Fibroblast of gingiva (primary cell): ENCODE results near the gene MYEOV.

ENCODE experiments used
- DNase-seq: peaks from one replicate; pipeline ENCODE4 v3.0.0-alpha.2; 2011; ENCODE audit warnings: low read depth

MYEOV gene

DNA sequence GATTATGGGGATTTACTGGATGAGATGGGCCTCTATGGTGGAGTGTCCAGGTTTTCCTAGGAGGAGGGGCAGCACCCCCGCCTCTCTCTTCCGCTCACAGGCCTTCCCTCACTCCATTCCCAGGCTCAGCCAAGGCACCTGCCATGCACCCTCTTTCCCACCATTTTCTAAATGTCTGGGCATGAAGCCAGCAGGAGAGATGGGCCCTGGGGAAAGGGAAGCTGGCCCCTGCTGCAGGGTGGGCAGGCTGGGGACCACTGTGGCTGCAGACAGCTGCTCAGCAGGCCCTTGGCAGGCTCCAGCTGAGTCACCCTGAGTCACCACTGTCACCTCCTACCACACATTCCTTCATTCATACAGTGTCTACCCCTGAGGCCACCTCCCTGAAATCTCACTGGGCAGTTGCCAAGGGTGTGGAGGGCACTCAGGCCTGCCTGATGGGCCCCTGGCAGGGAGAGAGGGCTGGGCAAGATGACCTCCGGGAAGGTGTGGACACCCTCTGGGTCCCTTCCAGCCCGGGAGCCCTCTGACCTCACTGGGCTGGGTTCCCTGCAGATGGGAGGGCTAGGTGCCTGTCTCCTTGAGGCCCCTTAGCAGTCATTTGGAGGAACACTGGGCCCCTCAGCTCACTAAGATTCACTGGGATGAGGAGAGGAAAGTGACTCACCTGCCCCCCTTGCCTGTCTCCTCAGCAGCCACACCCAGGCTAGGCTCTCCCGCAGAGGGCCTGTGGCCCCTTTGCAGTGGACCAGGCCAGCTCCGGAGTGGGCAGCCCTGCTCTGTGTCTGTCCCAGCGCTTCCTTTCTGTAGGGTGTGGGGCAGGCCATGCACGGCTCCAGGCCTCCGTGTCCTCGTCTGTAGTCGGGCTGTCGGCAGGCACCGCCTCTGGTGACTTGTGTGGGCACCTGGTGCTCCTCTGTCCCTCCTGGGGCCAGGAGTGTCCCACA is 7.8 kb downstream of the MYEOV start:
- DNase-seq = peak; percentile 58

- no peak for DNase-seq
Measured at GRCh38 chr11:69302447-69303020, 8.6 kb downstream of the MYEOV start.

- no peak for DNase-seq
Measured at GRCh38 chr11:69303427-69303826, 9.5 kb downstream of the MYEOV start.

DNA sequence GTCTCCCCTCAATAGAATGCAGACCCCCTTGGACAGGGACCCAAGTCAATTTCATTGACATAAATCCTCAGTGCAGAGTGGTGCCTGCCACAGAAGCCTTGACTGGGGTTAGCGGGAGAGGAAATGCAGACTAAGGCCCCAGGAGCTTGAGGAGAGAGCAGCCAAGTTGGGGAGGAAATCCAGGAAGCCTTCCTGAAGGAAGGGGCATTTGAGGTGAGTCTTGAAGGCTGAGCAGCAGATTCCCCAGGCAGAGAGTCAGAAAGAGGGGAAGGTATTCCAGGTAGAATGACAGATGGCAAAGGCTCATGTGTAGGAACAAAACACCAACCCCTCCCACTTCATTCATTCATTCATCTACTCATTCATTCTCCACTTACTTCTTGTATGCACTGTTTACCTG is 10.3 kb downstream of the MYEOV start:
- no peak for DNase-seq

DNA sequence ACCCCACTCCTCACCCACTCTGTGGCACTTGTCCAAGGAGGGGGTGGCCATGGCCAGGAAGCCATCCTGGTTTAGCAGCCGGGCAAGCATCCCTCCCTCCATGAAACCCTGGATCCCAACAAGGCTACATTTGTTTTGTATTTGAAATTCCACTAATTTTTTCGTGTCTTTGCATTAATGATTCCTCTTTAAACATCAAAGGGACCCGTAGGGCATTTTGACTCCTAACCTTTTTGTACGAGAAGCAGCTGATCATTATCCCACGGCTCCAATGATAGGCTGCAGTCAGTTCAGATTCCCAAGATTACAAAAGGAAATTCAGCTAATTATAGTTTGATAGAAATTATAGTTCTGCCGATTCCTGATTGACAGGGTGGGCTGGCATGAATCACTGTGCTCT is 10.7 kb downstream of the MYEOV start:
- DNase-seq = no peak

- DNase-seq = no peak
Measured at GRCh38 chr11:69305885-69306540, 12.1 kb downstream of the MYEOV start.

DNA sequence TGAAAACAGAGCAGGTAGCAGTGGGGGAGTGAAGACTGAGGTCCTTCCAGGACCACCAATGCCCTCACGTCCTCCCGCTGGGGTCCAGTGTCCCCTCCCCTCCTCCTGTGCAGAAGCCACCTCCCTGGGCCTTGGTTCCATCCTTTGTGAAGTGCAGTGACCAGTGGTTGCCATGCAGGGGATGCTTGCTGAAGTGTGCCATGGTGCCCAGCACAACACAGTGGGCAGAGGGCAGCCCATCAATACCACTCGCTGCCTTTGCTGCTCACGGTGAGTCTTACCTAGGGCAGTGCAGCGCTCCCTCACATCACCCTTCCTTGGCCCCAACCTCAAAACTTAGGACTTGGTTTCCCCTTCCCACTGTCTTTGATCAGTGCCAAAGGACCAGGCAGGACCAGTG is 12.9 kb downstream of the MYEOV start:
- no peak for DNase-seq

GRCh38 chr11:69307421-69307820 is 13.5 kb downstream of the MYEOV start:
- no peak for DNase-seq

DNA sequence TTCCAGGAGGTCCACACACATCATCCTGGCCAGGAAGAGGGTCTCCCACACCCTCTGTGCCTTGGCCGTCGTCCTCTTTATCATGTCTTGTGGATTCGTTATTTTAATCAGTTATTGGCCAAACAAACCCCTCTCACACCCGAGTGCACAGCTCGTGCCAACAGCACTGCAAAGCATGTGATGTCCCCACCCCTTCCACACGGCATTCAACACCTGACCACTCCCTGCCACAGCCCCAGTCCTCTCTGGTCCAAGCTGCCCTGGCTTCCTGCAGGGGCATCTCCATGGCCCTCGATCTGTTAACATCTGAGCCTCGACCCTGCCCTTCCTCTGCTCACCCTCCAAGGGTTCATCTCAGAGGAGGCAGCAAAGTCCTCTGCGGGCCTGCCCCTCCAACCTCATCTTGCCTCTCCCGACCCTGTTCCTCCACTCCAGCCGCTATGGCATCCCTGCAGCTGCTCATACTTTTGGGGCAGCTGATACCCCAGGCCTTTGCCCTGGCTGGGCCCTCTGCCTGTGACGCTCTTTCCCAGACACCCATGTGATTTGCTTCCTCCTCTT is 14.0 kb downstream of the MYEOV start:
- DNase-seq = no peak

DNA sequence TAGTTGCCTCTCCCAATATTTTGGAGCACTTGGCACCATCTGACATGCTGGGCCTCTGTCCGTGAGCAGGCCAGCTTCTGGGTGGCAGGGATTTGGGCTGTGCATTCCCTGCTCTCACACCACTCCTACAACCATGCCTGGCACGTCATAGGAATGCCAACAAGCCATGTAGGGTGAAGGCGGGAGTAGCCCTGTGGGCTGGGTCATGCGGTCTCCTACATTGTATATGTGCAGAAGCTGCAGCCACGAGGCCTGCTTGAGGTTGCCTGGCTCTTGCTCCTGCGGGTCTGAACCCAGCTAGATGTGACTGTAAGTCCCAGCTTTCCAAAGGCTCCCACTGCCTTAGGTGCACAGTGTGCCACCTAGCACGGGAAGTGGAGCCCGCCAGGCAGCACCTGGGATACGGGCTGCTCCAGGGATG is 14.5 kb downstream of the MYEOV start:
- DNase-seq = no peak

DNA sequence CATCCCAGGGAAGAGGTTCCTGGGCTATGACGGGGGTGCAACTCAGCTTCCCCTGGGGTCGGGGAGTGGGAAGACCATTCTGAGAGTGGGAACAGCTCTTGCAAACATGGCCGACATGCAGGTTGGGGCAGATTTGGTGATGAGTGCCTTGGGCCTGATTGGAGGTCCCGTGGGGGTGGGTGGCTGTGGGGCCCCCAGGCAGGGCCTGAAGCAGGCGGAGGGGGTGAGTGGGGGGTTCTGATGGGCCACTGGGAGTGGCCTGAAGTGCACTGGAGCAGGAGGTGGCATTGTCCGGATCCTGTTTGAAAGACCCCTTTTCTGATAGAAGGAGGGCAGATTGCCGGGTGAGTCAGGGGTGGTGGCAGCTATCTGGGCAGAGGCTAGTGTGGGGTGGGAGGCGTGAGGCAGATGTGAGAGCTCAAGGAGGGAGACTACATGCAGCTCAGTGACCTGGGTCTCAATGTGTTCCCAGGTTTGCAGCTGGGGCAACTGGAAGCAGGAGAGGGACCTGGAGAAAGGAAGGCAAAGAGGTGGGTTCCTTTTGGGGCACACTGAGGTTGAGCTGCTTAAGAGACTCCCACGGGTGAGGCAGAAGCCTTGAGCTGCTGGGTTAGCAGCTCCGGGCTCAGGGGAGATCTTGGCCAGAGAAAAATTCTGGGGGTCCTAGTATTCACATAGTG is 15.1 kb downstream of the MYEOV start:
- DNase-seq = no peak

- no peak for DNase-seq
Measured at GRCh38 chr11:69309631-69310280, 15.8 kb downstream of the MYEOV start.

GRCh38 chr11:69310351-69310750 is 16.4 kb downstream of the MYEOV start:
- no peak for DNase-seq

- no peak for DNase-seq
Measured at GRCh38 chr11:69310934-69311766, 17.2 kb downstream of the MYEOV start.

DNA sequence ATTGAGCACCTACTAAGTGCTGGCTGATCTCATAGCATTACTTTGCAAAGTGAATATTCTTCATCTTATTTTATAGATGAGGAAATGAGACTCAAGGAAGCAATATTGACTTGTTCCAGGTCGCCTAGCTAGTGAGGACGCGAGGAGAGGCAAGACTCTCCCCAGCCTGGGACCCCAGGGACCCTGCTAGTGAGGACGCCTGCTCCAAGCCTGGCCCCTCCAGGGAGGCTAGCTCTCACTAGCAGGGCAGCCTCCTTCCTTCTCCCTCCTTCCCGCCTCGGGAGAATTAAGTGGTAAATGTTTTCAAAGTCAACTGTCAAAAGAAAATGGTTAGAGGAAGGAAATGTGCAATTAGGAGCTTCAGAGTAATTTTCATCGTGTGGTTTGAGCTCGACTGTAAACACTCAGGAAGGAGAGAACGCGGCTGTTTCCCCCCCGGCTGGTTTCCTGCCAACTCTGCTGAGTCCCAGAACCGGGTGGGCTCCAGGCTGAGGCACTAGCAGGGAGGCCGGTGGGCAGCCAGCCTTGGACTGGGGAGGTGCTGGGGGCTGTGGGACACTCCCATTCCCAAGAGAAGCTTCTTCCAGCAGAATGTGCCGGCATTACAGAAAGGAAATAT is 17.9 kb downstream of the MYEOV start:
- no peak for DNase-seq

- no peak for DNase-seq
Measured at GRCh38 chr11:69312453-69313404, 18.8 kb downstream of the MYEOV start.

- DNase-seq = no peak
Measured at GRCh38 chr11:69313992-69314391, 20.0 kb downstream of the MYEOV start.

DNA sequence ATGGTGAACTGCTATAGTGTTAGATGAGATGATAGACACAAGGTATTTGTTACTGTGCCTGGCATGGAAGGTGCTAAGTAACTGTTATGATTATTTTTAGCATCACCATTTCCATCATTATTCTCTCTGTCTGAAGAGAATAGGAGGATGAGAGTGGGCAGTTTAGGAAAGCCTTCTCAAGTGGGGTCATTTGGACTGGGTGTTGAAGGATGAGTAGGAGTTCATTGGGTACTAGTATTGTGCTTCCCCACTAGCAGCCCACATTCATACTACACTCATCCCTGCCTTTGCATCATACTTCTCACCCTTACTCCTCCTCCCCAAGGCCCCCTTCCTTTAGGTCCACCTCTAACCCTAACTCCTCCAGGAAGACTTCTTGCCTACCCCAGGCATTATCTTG is 20.6 kb downstream of the MYEOV start:
- DNase-seq = no peak

DNA sequence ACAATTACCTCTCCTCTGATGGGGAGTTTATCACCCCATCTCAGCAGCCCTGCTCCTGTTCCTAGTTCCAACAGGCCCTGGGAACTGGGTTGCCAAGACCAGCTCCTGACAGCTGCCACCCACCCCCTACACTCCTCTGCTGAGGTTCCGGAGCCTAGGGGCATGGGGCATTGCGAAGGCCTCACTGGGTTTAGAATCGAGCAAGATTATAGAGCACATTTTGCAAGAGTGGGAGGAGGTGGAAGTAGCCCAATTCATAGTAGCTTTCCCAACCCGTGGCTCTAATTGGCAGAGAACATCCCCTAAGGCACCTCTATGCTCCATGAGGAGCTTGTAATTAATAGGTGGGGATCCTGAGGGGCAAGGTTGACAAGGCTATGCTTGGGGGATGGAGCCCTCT is 23.0 kb downstream of the MYEOV start:
- DNase-seq = no peak
